Suppressor macrophage (primary cell): ENCODE data around the gene TNFRSF18.

Experiments
- DNase-seq, 4 experiments: peaks; one replicate each; pipeline ENCODE4 v3.0.0-alpha.2; 2020 to 2022

TNFRSF18 gene

DNA sequence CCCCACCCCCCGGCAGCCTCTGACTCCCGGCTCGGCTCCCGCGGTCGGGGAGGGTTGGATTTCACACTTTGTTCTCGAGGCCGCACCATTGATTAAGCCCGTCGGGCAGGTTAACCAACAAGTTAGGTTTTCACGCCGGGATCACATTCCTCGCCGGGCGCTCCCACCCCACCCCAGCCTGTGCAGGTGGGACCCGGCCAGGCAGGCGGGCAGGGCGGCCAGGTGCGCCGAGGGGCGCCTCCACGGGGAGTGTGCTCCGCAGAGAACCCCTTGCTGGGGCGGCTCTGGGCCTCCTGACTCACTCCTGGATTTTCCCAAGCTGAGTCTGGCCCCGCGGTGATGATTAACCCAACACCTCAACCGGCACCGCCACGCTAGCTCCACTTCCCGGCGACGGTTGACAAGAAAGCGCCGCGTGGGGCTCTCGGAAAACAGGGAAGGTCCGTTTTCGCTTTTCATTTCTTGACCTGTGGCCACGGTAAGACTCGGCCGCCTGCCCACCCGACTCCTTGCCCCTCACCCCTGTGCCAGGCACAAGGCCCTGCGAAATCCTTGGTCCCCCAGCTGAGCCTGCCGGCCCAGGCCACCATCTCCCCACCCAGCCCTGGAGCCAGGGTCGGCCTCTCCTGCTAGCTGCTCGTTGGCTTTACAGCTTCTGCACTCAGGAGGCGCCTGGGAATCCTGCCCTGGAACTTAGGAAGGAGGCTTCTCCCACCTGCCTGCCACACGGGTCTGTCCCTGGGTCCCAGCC is 41.5 kb downstream of the TNFRSF18 start:
- DNase-seq: no peak

DNA sequence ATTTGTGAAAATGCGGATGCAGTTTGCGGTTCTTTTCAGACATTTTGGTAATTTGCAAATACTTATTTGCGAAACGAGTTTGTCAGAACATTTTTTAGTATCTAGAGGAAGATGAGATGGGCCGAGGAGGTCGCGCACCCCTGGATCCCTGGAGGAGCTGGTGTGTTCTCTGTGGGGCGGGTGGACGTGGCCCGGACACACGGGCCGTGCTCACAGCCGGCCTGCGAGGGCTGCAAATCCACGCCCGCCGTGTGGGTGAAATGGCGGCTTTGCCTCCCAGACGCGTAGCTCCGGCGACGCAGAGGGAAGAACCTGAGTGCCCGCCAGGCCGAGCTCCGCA is 42.1 kb downstream of the TNFRSF18 start:
- DNase-seq: no peak

DNA sequence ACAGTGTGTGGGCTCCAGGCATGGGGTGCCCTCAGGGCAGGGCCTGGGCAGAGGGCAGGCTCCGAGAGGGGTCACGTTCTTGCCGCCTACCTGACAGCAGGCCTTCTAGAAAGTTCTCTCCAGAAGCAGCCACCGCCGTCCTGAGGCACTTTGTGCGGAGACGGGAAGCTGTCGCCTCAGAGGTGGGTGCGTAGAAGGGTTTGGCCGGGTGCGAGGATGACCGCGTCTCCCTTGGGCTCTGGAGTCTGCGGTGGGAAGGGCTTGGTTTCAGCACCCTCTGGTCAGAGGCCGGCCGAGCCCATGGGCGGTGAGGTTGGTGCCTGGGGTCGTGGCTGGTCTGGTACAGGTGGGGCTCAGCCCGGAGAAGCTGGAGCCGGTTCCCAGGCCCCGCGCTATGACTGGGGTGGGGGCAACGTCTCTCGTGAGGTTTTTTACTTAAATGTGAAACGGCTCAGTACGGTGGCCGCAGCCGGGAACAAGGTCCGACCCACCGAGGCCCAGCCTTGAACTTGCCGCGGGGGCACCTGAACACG is 42.8 kb downstream of the TNFRSF18 start:
- no peak for DNase-seq

DNA sequence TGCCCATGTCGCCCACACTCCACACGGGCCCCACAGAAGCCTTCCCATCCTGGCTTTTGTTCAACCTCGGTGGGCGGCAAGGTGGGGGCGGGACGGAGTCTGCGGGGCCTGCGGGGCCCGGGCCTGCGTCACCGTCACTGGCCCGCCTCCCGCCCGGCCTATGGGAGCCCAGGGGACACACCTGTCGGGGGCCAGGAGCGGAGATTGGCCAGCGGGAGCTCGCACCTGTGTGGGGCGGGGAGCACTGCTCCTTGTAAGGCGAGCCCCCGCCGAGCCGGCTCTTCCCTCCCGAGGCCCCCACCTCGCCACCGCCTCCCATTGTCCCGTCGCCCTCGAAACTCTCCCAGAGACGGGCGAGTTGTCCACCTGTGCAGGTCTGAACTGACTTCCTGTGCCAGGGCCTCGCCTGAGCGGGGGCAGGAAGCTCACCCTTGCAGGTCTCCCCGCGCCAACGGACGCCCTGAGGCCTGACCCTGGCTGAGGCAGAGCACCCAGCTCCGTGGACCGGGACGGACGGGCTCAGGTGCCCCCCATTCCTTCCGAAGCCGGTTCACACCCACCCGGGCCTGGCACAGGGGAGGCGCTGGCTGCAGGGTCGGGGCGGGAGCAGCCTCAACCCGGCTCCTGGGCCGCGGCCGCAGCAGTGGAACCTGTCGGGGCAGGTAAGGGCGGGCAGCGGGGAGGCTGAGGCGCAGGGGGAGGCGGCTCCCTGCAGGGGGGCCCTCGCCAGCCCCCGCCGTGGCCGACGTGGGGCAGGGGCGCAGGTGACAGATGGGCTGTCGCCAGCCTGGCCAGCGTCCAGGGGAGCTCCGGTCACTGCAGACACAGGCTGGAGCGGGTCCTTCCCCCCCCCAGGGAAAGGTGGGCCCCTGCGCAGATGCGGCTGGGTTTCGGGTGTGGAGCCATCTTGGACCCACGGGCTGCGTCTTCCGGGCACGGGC is 43.5 kb downstream of the TNFRSF18 start:
- DNase-seq: no peak

DNA sequence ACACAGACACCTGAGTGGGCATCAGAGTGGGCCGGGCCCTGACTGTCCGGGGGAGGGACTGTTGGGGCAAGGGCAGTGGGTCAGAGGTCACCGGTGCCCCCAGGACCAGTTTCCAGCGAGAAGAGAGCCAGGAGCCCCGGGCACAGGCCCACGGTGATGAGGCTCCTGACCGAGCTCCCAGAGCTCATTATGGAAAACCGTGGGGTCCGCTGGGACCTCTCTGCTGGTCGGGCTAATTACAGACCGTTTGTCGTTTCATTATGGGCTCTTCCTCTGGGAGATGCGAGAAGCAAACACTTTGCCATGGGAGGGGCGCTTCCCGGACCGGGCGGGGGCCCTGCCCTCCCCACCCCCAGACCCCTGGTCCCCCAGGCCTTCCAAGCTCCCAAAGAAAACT is 44.7 kb downstream of the TNFRSF18 start:
- DNase-seq: no peak

DNA sequence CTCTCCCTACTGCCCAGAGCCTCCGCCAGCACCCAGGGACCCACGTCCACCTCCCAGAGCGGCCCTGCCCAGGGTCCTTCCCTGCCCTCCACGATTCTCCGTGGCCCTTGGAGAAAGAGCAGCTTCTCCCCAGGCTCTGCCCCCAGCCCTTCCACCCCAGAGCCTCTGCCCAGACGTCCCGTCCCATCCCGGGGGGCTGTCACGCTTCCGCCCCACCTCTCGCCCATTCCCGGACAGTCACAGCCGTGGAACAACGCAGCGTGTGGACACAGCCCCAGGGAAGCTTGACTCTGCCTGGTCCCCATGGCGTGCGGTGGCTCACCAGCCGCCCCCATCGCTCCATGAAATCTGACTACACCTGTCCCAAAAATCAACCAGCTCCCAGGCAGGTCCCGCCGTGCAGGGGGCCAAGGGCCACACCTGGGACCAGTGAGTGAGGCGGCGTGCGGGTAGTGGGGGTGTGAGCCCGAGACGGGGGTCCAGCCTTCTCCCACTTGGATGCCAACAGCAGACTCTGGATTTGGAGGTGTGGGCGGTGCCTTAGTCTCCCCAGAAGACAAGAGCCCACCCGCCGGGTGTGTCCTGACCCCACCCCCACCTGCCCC is 45.2 kb downstream of the TNFRSF18 start:
- no peak for DNase-seq

DNA sequence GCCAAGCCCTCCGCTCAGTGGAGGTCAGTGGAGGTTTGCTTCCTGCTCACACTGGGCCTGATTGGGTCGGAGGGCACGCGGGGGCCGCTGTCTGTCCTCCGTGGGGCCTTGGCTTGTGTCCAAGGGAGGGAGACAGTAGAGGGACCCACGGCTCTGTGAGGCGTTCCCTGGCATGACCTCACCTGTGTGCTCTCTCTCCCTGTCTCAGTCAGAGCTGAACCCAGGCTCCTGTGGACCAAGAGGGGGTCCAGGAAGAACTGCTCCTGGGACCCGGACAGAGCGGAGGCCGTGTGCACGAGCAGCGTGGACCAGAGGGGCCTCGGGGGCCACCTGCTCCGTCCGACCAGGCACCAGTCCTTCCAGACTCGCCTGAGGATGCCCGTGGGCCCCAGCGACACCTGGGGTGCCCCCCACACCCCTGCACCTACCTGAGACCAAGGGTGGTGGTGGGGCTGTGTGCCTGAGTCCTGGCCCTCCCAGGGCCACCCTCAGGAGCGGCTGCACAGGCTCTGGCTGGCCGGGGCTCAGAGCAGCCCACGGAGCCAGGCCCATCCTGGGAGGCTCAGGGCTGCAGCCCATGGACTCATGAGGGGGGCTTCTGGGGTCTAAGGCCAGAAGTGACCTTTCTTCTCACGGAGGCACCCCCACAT is 46.0 kb downstream of the TNFRSF18 start:
- DNase-seq: no peak

DNA sequence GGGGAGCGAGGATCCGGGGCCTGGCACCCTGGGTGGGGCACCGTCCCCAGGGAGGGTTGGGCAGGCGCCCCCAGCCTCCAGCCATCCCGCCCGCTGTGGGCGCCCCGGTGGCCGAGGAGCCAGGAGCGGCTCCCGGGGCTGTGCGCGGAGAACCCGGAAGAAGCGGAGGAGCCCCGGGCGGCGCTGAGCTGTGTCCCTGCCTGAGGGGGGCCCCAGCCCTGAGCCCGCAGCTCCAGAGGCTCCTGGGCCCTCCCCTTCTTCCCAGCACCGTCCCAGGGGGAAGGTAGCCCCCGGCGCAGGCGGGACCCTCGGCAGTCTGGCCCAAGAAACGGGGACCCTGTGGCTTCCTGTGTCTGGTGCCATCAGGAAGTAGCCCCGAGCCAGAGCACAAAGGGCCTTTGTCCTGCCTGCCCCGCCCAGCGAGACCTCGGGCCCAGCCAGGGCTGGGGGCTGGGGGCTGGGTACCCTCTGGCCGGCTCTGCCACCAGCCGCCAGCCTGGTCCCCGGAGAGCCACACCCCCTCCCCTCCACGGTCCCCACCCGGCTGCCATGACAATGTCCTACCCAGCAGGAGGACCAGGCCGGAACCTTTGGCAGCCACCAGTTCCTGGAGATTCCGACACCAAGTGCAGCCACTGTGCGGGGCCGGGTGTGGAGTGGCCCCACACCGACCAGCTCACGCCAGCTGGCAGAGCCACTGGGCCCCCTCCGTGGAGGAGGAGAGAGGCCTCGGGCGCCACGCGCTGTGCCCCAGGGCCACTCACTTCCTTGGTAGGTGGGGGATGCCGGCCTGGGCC is 48.3 kb downstream of the TNFRSF18 start:
- DNase-seq: peak; percentile 44 to 74 (median 56)

DNA sequence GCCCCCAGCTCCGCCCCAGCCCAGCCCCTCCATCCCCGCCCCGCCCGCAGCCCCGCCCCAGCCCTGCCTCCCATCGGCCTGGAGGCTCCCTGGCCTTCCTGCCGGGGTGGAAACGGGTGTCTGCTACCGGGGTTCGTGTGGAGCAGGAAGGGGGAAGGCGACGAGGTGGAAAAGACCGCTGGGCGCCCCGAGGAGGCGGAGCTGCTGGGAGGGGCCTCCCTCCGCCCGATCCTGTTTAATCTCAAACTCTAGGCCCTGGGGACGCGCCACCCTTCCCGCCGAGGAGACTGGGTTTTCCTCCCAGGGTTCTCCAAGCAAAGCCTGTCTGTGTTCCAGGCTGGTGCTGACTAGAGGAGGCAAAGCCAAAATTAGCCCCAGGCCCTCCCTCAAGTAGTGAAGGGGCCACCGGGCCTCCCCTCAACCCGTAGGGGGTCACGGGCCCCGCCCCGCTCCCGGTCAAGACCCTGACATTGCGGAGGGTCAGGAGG is 48.9 kb downstream of the TNFRSF18 start:
- peak; percentile 87 to 95 (median 94) for DNase-seq

DNA sequence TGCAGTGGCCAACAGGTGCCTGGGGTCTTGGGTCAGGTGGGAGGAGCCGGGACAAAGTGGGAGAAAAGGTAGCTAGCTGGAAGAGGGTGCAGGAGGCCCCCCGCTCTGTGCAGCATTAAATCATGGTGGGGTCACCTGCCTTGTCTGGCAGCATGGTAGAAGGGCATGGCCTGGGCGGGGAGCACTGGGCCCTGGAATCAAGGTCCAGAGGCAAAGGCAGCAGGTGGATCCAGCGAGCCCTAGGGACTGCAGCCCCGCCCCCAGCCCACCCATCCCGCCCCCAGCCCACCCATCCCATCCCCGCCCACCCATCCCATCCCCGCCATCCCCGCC is 49.4 kb downstream of the TNFRSF18 start:
- DNase-seq: no peak

DNA sequence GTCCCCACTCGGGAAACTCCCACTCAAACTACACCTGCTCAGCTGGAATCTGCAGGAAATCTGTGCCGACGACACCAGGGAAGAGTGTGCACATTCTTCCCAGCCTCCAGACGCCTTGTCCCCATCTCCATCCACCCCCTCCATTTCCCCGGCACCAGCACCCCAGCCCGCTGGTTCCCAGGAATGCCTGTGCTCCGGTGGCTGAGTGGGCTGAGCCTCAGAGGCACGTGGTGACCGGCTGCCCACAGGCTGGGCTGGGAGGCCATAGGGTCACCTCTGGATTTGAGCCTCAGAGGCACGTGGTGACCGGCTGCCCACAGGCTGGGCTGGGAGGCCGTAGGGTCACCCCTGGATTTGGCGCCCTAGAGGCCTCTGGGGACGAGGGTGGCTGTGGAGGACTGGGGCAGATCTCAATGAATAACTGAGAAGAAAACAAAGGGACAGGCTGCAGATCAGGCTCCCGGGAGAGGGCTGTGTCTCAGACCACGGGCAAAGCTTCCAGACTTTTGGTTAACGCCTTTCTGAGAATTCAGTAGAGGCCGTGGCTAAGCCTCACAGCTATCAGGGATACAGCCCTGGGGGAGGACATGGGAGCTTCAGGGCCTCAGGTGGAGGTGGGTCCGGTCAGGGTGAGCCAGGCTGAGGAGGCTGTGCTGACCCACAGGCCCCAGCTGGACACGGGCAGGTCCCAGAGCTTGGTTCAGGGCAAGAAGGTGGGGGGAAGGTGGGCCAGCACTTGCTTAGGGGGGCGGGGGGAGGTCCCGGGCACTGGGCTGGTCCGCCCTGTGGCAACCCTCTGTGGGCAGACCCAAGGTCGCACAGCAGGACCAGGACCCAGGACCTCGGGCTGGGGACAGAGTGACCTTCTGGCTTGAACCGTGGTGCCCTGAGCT is 50.0 kb downstream of the TNFRSF18 start:
- DNase-seq: no peak

DNA sequence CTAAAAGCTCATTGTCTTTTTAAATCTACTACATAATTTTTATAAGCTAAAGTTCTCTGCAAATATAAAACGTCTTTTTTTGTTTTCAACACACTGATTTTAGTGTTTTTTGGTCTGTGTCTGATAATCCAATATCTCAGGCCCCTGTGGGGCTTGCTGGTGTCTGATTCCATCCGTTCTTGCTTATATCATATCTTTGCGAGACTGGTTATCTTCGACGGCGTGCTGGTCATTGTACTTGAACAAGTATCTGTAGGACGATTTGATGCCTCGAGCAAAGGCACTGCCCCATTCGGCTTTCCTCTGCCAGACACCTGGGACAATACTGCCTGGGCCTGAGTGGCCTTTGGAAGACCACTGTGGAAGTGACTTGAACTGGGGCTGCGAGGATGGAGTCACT is 51.1 kb downstream of the TNFRSF18 start:
- no peak for DNase-seq

DNA sequence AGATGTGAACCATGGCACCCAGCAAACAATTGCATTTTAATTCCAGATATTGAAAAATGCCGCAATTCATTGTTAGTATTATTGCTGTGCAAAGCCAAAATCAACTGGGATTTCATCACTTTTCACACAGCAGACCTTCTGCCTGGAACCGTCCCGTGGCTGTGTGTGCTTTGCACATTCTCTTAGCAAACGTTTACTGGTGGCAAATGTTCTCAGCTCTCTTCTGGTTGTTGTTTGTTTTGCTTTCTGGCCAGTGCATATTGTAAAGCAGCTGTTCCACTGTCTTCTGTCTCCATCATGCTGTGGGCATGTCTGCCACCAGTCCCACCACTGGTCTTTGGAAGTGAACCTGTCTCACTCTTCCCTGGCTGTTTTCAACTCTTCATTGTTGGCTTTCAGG is 52.5 kb downstream of the TNFRSF18 start:
- DNase-seq: no peak
